Right lobe of liver (tissue), 4 donors: ENCODE results near the gene TMTC1.

Experiments
- POLR2A ChIP-seq: fragments of 450-650 bp; IDR thresholded peaks from one replicate; pipeline ENCODE4 v1.6.1; 2017; ENCODE audit warnings: antibody characterized with exemption, mild to moderate bottlenecking
- TF ChIP-seq, protein P1 (sequence below), 4 donors: fragments of 200-600 bp in 3 of 4; fragments of 450-650 bp in 1 of 4; IDR thresholded peaks; one replicate each; pipeline versions ENCODE4 v1.5.1 to v1.8.0; 2016 to 2022; ENCODE audit warnings: antibody characterized with exemption in 4 of 4, mild to moderate bottlenecking in 2 of 4
- donor health status: DM: no; HTN: no; CAD: no.
- donor health status: DM: no; HTN: no; CAD: no.
- donor health status: DM: no; HTN: yes; CAD: no.

- TF ChIP-seq POLR2A: no peak
- TF ChIP-seq, protein P1, sequence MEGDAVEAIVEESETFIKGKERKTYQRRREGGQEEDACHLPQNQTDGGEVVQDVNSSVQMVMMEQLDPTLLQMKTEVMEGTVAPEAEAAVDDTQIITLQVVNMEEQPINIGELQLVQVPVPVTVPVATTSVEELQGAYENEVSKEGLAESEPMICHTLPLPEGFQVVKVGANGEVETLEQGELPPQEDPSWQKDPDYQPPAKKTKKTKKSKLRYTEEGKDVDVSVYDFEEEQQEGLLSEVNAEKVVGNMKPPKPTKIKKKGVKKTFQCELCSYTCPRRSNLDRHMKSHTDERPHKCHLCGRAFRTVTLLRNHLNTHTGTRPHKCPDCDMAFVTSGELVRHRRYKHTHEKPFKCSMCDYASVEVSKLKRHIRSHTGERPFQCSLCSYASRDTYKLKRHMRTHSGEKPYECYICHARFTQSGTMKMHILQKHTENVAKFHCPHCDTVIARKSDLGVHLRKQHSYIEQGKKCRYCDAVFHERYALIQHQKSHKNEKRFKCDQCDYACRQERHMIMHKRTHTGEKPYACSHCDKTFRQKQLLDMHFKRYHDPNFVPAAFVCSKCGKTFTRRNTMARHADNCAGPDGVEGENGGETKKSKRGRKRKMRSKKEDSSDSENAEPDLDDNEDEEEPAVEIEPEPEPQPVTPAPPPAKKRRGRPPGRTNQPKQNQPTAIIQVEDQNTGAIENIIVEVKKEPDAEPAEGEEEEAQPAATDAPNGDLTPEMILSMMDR (IDR thresholded peaks at IDR 0.05): no peak
Measured at GRCh38 chr12:29665107-29665506, 118.6 kb downstream of the TMTC1 start.
